ENCODE results near the gene P2RX7.

The P2RX7 gene

GRCh38 chr12:121132601-121133481 lies at the start of gene P2RX7:
Gene P2RX7 (plus strand): TSS chr12:121132876. CDS start chr12:121132971, 95 bp downstream.
- no peak for DNase-seq

GRCh38 chr12:121084229-121084628 lies 48.4 kb upstream of the P2RX7 start:
- DNase-seq = no peak

GRCh38 chr12:121085069-121085468 lies 47.6 kb upstream of the P2RX7 start:
- no peak for DNase-seq

- no peak for DNase-seq
These were observed 46.9 kb upstream of the P2RX7 start for GRCh38 chr12:121085506-121086353.

GRCh38 chr12:121086781-121087295 lies 45.8 kb upstream of the P2RX7 start:
- no peak for DNase-seq

- no peak for DNase-seq
These were observed 45.0 kb upstream of the P2RX7 start for GRCh38 chr12:121087467-121088194.

- no peak for DNase-seq
These were observed 44.5 kb upstream of the P2RX7 start for GRCh38 chr12:121088195-121088585.

GRCh38 chr12:121089031-121089812 lies 43.5 kb upstream of the P2RX7 start:
- no peak for DNase-seq

GRCh38 chr12:121089813-121090430 lies 42.8 kb upstream of the P2RX7 start:
- no peak for DNase-seq

GRCh38 chr12:121090586-121091514 lies 41.8 kb upstream of the P2RX7 start:
- no peak for DNase-seq

- DNase-seq = no peak
These were observed 40.6 kb upstream of the P2RX7 start for GRCh38 chr12:121092034-121092433.

GRCh38 chr12:121093487-121093891 lies 39.2 kb upstream of the P2RX7 start:
- no peak for DNase-seq

GRCh38 chr12:121095544-121096198 lies 37.0 kb upstream of the P2RX7 start:
- peak; percentile 6 for DNase-seq

GRCh38 chr12:121096199-121096798 lies 36.4 kb upstream of the P2RX7 start:
- no peak for DNase-seq

- no peak for DNase-seq
These were observed 32.9 kb upstream of the P2RX7 start for GRCh38 chr12:121099779-121100178.

GRCh38 chr12:121102307-121102706 lies 30.4 kb upstream of the P2RX7 start:
- no peak for DNase-seq

GRCh38 chr12:121107681-121108080 lies 25.0 kb upstream of the P2RX7 start:
- DNase-seq = no peak

- no peak for DNase-seq
These were observed 24.2 kb upstream of the P2RX7 start for GRCh38 chr12:121108492-121108891.

GRCh38 chr12:121110211-121110940 lies 22.3 kb upstream of the P2RX7 start:
- peak; percentile 10 for DNase-seq

Measured in NCI-H1092 (cell line).